ENCODE data around the gene GABBR2.

DNA sequence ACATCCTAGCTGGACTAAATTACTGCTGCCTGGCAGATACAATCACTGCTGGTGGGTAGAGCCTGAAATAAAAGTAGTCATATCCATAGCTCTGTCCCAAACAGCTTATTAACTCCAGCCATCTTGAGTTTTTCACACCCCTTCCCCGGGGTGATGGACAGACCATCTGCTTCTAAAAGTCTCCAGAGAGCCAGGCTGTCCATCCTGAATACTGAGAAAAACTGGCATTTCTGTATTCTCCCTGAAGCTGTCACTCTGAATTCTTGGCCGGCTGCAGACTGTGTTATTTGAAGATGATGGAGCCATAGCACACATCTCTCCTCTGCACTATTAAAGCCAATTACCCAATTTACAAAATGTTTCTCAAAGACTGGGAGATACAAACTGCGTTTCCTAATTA lies 118.6 kb downstream of the GABBR2 start:
- TF ChIP-seq, protein P1, sequence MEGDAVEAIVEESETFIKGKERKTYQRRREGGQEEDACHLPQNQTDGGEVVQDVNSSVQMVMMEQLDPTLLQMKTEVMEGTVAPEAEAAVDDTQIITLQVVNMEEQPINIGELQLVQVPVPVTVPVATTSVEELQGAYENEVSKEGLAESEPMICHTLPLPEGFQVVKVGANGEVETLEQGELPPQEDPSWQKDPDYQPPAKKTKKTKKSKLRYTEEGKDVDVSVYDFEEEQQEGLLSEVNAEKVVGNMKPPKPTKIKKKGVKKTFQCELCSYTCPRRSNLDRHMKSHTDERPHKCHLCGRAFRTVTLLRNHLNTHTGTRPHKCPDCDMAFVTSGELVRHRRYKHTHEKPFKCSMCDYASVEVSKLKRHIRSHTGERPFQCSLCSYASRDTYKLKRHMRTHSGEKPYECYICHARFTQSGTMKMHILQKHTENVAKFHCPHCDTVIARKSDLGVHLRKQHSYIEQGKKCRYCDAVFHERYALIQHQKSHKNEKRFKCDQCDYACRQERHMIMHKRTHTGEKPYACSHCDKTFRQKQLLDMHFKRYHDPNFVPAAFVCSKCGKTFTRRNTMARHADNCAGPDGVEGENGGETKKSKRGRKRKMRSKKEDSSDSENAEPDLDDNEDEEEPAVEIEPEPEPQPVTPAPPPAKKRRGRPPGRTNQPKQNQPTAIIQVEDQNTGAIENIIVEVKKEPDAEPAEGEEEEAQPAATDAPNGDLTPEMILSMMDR (conservative IDR thresholded peaks at IDR 0.05) = no peak
- TF ChIP-seq ZFX (IDR thresholded peaks at IDR 0.05) = no peak
